GM18526 (cell line): Measurements from ENCODE around the gene SLC4A4.

Experiments
- POLR2A ChIP-seq: IDR thresholded peaks from 3 replicates; pipeline ENCODE4 v1.6.1; 2011; ENCODE audit not compliant: insufficient read length; ENCODE audit errors: extremely low read depth

The SLC4A4 gene

GRCh38 chr4:71518283-71518989 lies 179.6 kb downstream of the SLC4A4 start:
- no peak for TF ChIP-seq POLR2A

- no peak for TF ChIP-seq POLR2A
Observed at GRCh38 chr4:71520308-71520707, 181.5 kb downstream of the SLC4A4 start.

- TF ChIP-seq POLR2A, result no peak
Observed at GRCh38 chr4:71520850-71521249, 182.0 kb downstream of the SLC4A4 start.

- no peak for TF ChIP-seq POLR2A
Observed at GRCh38 chr4:71524756-71525155, 185.9 kb downstream of the SLC4A4 start.

- no peak for TF ChIP-seq POLR2A
Observed at GRCh38 chr4:71526637-71527406, 188.0 kb downstream of the SLC4A4 start.

- no peak for TF ChIP-seq POLR2A
Observed at GRCh38 chr4:71532407-71532806, 193.6 kb downstream of the SLC4A4 start.

- no peak for TF ChIP-seq POLR2A
Observed at GRCh38 chr4:71533121-71533520, 194.3 kb downstream of the SLC4A4 start.

GRCh38 chr4:71537551-71538065 lies 198.8 kb downstream of the SLC4A4 start:
- no peak for TF ChIP-seq POLR2A

- no peak for TF ChIP-seq POLR2A
Observed at GRCh38 chr4:71538528-71538927, 199.7 kb downstream of the SLC4A4 start.

- no peak for TF ChIP-seq POLR2A
Observed at GRCh38 chr4:71540749-71541269, 202.0 kb downstream of the SLC4A4 start.

- TF ChIP-seq POLR2A, result no peak
Observed at GRCh38 chr4:71541541-71541940, 202.7 kb downstream of the SLC4A4 start.

GRCh38 chr4:71545168-71545567 lies 206.3 kb downstream of the SLC4A4 start:
- TF ChIP-seq POLR2A, result no peak

GRCh38 chr4:71549516-71550160 lies 210.8 kb downstream of the SLC4A4 start:
- TF ChIP-seq POLR2A, result no peak

- TF ChIP-seq POLR2A, result no peak
Observed at GRCh38 chr4:71550220-71551165, 211.7 kb downstream of the SLC4A4 start.
